Ascending aorta (tissue), 2 donors: Measurements from ENCODE around the gene CDC42BPA. TPM values are rescaled to one million over a fixed set of nuclear protein-coding genes. Genes with fewer than 3 reads are reported as not detected.
"Not testable (repeated sequence)": the region's sequence is repeated elsewhere in the genome, so short reads cannot be mapped to it uniquely, and the experiment has no call there.

ENCODE experiments used
- DNase-seq, 2 donors: peaks; one replicate each; pipeline ENCODE4 v3.0.0-alpha.2; 2019; ENCODE audit warnings: low spot score in 2 of 2
- H3K27ac ChIP-seq, 2 donors: fragments of 200-600 bp; sonication (generic); one replicate each; pipeline ENCODE4 v1.5.1; 2016 to 2017; ENCODE audit warnings: mild to moderate bottlenecking in 1 of 2
- H3K27me3 ChIP-seq: fragments of 200-600 bp; sonication (generic); one replicate; pipeline ENCODE4 v1.5.1; 2017
- H3K36me3 ChIP-seq, 2 donors: fragments of 200-600 bp; sonication (generic); one replicate each; pipeline ENCODE4 v1.5.1; 2016
- H3K4me1 ChIP-seq, 2 donors: fragments of 200-600 bp; sonication (generic); one replicate each; pipeline ENCODE4 v1.5.1; 2016 to 2017; ENCODE audit warnings: mild to moderate bottlenecking in 1 of 2
- H3K4me3 ChIP-seq, 2 donors: fragments of 200-600 bp; sonication (generic); one replicate each; pipeline ENCODE4 v1.5.1; 2016 to 2017; ENCODE audit warnings: mild to moderate bottlenecking in 1 of 2
- H3K9me3 ChIP-seq, 2 donors: fragments of 200-600 bp; sonication (generic); one replicate each; pipeline ENCODE4 v1.5.1; 2016
- CTCF ChIP-seq, 3 experiments: fragments of 200-600 bp in 2 of 3; fragments of 450-650 bp in 1 of 3; sonication (generic) in 2 of 3; IDR thresholded peaks; one replicate each; pipeline ENCODE4 v1.5.1; 2016 to 2019; ENCODE audit warnings: antibody characterized with exemption in 3 of 3, mild to moderate bottlenecking in 1 of 3, moderate library complexity in 1 of 3
- intact Hi-C: fragments of 100-400 bp; cut with DNase I; formaldehyde crosslinking; loops from one replicate; pipeline ENCODE4 v1.15.1; 2023
- total RNA-seq: library from RNA; depleted of rRNA; stranded (reverse); fragments of >200 nt; gene quantifications from one replicate; pipeline ENCODE4 v1.1.0, GENCODE V29; 2016

The CDC42BPA gene
- total RNA-seq, 1 donor from 2014 or later: 56.9 TPM

DNA sequence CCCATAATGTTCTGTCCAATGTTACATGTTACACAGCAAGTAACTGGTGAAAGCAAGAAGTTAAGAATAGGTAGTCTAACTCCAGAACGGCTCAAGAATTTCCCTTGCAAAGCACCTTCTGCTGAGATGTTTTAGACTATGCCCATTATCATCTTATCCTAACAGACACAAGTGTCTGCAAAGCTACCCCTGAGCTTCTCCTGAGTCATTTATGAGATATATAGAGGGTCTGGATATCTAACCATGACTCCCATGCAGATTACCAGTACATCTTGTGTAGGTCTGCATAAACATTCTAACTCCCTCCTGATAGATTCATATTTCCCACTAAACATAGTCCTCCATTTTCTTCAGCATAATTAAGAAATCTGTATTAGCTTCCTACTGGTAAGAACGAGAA, 206.5 kb downstream of the CDC42BPA start:
- intact Hi-C loops: no loop called here
- Histone ChIP-seq H3K36me3 (peaks cover 11 to 25% of the 10 kb centered on the region in 2 donors), H3K4me1 (no peaks in the 10 kb centered on the region), H3K4me3 (no peak overlapping the region), H3K9me3 (peaks cover 0 to 3% of the 10 kb centered on the region in 2 donors), H3K27ac (no peak overlapping the region), H3K27me3 (no peaks in the 10 kb centered on the region)
- TF ChIP-seq CTCF (IDR thresholded peaks at IDR 0.05): no peak
- DNase-seq: no peak

DNA sequence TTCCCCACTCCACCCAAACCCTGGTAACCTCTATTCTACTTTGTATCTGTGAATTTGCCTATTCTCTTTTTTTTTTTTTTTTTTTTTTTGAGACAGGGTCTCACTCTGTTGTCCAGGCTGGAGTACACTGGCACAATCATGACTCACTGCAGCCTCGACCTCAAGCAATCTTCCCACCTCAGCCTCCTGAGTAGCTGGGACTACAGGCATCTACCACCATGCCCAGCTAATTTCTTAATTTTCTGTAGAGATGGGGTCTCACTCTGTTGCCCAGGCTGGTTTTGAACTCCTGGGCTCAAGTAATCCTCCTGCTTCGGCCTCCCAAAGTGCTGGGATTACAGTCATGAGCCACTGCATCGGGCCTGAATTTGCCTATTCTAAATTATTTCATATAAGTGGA, 213.0 kb downstream of the CDC42BPA start:
- DNase-seq, H3K4me3 ChIP-seq, H3K9me3 ChIP-seq, H3K27ac ChIP-seq, H3K27me3 ChIP-seq, intact Hi-C loops, H3K4me1 ChIP-seq: not testable (repeated sequence)
- H3K36me3 ChIP-seq: peaks cover under 1 to 22% of the 10 kb centered on the region in 2 donors

DNA sequence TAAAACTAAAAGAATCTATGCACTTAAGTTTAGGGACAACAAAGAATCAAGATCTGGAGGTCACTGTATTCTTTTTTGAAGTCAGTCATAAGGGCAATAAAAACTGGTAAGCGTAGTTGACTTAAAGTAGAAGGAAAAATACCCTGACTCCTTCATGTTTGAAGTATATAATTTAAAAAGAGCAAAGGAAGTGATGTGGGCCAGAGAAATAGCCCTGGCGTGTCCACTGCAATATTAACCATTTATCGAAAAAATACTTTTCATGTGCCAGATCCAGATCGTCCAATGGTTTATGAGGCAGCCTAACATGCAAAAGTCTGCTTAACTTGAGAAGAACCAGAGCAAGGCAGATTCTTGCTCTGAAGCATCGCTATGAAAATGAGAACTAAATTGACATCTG, 216.2 kb downstream of the CDC42BPA start:
- Histone ChIP-seq H3K4me3 (no peak overlapping the region), H3K9me3 (peaks cover 0 to under 1% of the 10 kb centered on the region in 2 donors), H3K27ac (no peak overlapping the region)

GRCh38 chr1:227094249-227094966, 223.9 kb downstream of the CDC42BPA start:
- intact Hi-C loops: no loop called here
- TF ChIP-seq CTCF (IDR thresholded peaks at IDR 0.05): no peak
- Histone ChIP-seq H3K4me1 (no peaks in the 10 kb centered on the region), H3K4me3 (no peak overlapping the region), H3K36me3 (peaks cover 7 to 29% of the 10 kb centered on the region in 2 donors), H3K27ac (no peak overlapping the region), H3K9me3 (no peaks in the 10 kb centered on the region), H3K27me3 (no peaks in the 10 kb centered on the region)
- no peak for DNase-seq

More for the DNA sequence above, 216.2 kb downstream of the CDC42BPA start:
- intact Hi-C loops: no loop called here
- no peak for DNase-seq
- Histone ChIP-seq H3K27me3 (no peaks in the 10 kb centered on the region), H3K36me3 (peaks cover 13 to 37% of the 10 kb centered on the region in 2 donors), H3K4me1 (no peaks in the 10 kb centered on the region)
- no peak for TF ChIP-seq CTCF (IDR thresholded peaks at IDR 0.05)

- Histone ChIP-seq H3K9me3 (no peaks in the 10 kb centered on the region), H3K27me3 (no peaks in the 10 kb centered on the region), H3K36me3 (peaks cover 0 to 18% of the 10 kb centered on the region in 2 donors), H3K4me3 (no peak overlapping the region), H3K27ac (no peak overlapping the region), H3K4me1 (no peaks in the 10 kb centered on the region)
- TF ChIP-seq CTCF (IDR thresholded peaks at IDR 0.05): no peak
- intact Hi-C loops: no loop called here
- no peak for DNase-seq
These were observed 225.0 kb downstream of the CDC42BPA start for GRCh38 chr1:227093309-227093708.

GRCh38 chr1:227092069-227092468, 226.2 kb downstream of the CDC42BPA start:
- Histone ChIP-seq H3K36me3 (peaks cover 0 to 14% of the 10 kb centered on the region in 2 donors), H3K4me1 (no peaks in the 10 kb centered on the region), H3K9me3 (no peaks in the 10 kb centered on the region), H3K4me3 (no peak overlapping the region), H3K27ac (no peak overlapping the region), H3K27me3 (no peaks in the 10 kb centered on the region)
- DNase-seq: no peak
- intact Hi-C loops: no loop called here
- TF ChIP-seq CTCF (IDR thresholded peaks at IDR 0.05): no peak
